NCI-H1930 (cell line): Measurements from ENCODE around the gene SETD1B.

ENCODE experiments used
- DNase-seq, 2 experiments: peaks; one replicate each; lab custom pipeline; 2025; lab: John Stamatoyannopoulos, UW

Gene SETD1B

GRCh38 chr12:121807642-121808347 lies 4.0 kb downstream of the SETD1B start:
- DNase-seq, result no peak

- DNase-seq, result no peak
Observed at GRCh38 chr12:121808623-121809022, 4.8 kb downstream of the SETD1B start.

GRCh38 chr12:121809712-121810116 lies 5.9 kb downstream of the SETD1B start:
- DNase-seq, result no peak

GRCh38 chr12:121810234-121810817 lies 6.5 kb downstream of the SETD1B start:
- no peak for DNase-seq

GRCh38 chr12:121810833-121811433 lies 7.1 kb downstream of the SETD1B start:
- DNase-seq, result no peak

GRCh38 chr12:121811434-121812319 lies 7.9 kb downstream of the SETD1B start:
- peak in 1 of 2 experiments; percentile 63 for DNase-seq

- no peak for DNase-seq
Observed at GRCh38 chr12:121812320-121812871, 8.6 kb downstream of the SETD1B start.

- no peak for DNase-seq
Observed at GRCh38 chr12:121812921-121813896, 9.4 kb downstream of the SETD1B start.

GRCh38 chr12:121813951-121814350 lies 10.1 kb downstream of the SETD1B start:
- DNase-seq, result no peak

- DNase-seq, result no peak
Observed at GRCh38 chr12:121814429-121815119, 10.8 kb downstream of the SETD1B start.

GRCh38 chr12:121815263-121815662 lies 11.5 kb downstream of the SETD1B start:
- no peak for DNase-seq

- no peak for DNase-seq
Observed at GRCh38 chr12:121816925-121817647, 13.3 kb downstream of the SETD1B start.

- no peak for DNase-seq
Observed at GRCh38 chr12:121817648-121818043, 13.8 kb downstream of the SETD1B start.

- DNase-seq, result no peak
Observed at GRCh38 chr12:121819212-121819949, 15.6 kb downstream of the SETD1B start.

GRCh38 chr12:121820056-121820455 lies 16.2 kb downstream of the SETD1B start:
- no peak for DNase-seq

GRCh38 chr12:121822393-121823100 lies 18.7 kb downstream of the SETD1B start:
- DNase-seq, result no peak

GRCh38 chr12:121823101-121823726 lies 19.4 kb downstream of the SETD1B start:
- no peak for DNase-seq

GRCh38 chr12:121823727-121824115 lies 19.9 kb downstream of the SETD1B start:
- no peak for DNase-seq
